Islet of Langerhans (tissue), 1 donor: ENCODE measurements around the gene LDHAL6B.
A peak's percentile ranks its signal among the peaks of the same experiment; 100 is the strongest.

Experiments
- FAIRE-seq: peaks from one replicate; lab custom pipeline; 2011; peaks lifted over from hg19 to GRCh38; lab: Jason Lieb, UNC

Gene LDHAL6B

GRCh38 chr15:59218710-59219109 lies 12.1 kb downstream of the LDHAL6B start:
- no peak for FAIRE-seq

DNA sequence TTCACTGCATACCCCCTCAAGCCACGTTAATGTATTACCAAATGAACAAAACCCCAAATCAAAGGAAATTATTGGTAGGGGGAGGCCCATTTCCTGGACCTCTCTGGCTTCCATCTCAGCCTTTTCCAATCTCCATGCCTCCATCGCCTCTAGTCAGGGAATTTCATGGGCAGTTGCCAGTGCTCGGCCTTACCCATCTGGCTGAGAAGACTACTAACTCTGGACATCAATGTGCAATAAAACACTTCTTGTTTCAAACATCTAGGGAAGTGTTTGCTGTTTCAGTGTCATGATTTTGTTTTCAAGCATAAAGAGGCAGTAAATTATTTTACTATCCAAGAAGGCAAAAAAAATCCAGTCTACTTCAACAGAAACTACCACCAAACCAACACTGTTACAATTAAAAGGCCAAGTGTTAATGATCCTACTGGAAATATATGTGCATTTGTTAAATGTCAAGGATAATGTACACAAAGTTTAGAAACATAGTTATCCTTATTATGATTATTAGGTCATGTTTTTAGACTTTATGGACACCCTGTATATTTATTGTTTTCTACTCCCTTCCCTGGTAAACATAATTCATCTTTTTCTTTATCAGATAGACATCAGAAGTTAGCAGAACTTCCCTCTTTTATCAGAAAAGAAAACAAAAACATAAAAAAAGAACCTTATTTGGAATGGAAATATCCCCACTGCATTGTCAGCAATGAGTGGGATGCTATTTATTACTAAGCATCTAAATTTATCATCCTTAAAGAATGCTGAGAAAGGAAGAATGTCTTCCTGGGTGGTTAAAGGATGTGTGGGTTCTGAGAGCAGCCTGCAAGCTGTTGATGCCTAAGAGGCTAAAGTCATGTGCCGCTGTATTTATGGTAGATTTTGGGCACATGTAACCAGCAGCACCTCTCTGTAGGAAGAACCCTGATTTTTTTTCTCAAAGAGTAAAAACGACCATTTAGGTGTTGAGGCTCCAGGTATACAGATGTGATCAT lies 15.2 kb downstream of the LDHAL6B start:
- no peak for FAIRE-seq

- FAIRE-seq: no peak
These were observed 16.4 kb downstream of the LDHAL6B start for GRCh38 chr15:59222906-59223550.

DNA sequence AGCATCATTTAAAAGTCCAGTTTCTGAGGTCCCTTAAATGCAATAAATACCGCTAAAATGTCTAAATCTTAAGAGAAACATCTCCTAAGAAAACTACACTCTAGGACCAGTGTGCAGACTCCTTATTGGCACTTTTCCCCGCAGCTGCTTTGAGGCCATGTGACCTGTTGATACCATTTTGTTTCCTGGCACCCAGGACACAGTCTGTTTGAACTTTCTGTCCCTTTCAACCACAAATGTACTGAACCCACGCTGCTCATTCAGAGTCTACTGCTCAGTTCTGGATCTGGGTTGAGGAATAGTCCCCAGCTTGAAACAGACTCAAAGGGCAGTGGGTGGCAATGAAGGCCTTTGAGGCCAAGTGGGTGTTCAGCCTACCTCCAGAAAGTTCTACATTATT lies 17.1 kb downstream of the LDHAL6B start:
- no peak for FAIRE-seq

- no peak for FAIRE-seq
These were observed 17.8 kb downstream of the LDHAL6B start for GRCh38 chr15:59224474-59224873.

- no peak for FAIRE-seq
These were observed 20.4 kb downstream of the LDHAL6B start for GRCh38 chr15:59227021-59227420.

- no peak for FAIRE-seq
These were observed 22.4 kb downstream of the LDHAL6B start for GRCh38 chr15:59229015-59229414.

DNA sequence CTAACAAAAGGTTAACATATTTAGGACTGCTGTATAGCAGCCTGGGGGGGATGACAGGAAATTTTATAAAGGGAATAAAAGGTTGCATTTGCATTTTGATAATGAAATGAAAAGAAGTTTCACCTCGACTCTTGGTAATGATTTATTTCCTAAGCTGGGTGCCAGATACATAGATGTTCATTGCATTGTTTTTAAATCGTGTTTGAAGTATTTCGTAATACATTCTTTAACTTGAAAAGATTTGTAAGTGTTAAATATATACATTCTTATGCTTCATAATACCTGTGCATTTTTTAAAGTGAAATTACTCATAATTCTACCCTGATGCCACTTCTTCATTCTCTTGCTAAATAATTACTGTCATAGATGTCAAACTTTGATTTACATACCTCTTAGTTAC lies 22.8 kb downstream of the LDHAL6B start:
- FAIRE-seq: no peak

DNA sequence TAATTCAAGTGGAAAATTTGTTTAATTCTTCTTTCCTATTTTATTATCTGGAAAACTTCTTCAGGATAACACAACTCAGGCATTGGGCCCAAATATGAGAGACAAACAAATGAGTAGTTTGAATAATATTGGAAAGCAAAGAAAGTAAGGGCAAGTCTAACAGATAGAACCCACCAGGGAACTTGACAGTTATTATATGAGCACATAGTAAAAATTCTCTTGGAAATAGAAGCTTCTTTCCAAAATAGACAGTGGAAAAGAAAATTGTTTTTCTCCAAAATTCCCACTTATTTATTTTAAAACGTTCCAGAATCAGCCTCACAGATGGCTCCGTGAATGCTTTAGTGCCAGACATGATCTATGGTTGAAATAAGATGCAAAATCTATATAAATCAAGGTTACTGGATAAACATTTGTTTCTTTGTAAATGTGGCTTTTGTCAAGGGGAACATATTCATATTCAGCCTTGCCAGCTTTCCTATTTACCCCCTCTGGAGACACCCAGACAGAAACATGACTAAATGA lies 23.9 kb downstream of the LDHAL6B start:
- no peak for FAIRE-seq

- FAIRE-seq: no peak
These were observed 25.8 kb downstream of the LDHAL6B start for GRCh38 chr15:59232476-59232875.

DNA sequence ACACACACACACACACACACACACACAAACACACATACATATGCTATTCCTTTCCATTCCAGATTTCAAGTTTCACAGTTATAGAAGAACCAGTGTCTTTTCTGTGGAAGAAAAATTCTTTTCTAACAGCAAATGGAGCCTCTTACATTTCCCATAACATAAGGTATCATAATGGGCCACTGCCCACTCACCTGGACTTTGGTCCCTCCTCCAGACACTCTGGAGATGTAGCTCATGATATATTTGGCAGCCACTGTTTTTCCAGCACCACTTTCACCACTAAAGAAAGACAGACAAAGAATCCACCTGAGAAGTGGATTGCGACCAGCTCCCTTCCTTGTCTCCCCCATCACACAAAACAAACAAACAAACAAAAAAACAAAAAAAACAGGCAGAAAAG lies 29.8 kb downstream of the LDHAL6B start:
- FAIRE-seq: no peak

GRCh38 chr15:59237119-59237855 lies 30.6 kb downstream of the LDHAL6B start:
- no peak for FAIRE-seq

GRCh38 chr15:59237924-59238331 lies 31.3 kb downstream of the LDHAL6B start:
- no peak for FAIRE-seq

GRCh38 chr15:59240036-59240435 lies 33.4 kb downstream of the LDHAL6B start:
- FAIRE-seq: no peak

DNA sequence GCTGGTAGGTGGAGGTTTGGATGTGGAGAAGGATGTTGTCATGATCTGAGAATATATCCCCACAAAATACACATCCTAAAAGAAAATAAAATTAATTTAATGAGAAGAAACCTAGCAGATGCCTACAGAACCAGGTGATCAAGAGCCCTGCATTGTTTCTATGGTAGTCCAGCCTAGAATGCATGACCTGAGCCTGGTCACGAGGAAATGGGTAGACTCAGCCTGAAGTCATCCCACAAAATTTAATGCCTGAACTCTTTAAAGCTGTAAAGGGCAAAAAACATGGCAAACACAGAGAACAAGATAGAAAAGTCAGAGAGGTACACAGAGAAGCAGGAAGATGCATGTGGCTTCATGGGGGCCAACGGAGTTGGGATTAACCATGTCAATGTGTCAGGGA lies 36.0 kb downstream of the LDHAL6B start:
- no peak for FAIRE-seq

DNA sequence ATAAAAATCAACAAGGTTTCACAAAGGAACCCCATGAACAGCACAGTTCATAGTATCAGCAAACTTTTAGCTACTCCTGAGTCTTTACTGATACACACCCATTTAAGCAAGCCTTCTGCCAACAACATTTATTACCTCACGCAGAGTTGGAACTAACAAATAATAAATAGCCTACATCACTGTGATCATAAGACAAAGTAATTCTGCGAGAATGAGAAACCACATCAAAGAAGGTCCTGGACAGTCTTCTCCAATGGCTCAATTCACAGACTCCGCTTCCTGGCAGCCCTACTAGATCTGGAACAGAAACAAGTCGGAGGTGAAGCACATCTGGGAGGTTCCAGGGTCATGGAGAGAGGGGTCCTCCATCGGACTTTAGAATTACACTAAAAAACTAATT lies 37.0 kb downstream of the LDHAL6B start:
- no peak for FAIRE-seq

DNA sequence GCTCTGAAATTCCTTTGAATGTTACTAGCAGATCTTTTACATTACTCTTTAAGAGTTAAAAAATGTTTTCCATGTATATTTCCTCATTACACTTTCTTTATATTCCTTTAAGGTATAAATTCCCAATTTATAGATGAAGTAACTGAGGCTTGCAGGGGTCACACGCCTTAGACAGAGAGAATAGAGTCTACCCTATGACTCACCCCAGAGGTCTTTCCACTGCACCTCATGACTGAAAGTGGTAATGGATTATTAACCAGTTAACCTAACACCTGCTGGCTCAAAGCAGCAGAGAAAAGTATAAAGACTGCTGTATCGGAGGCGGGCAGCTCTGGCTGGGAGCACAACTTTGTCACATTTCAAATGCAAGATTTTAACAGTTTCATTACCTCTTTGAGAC lies 37.7 kb downstream of the LDHAL6B start:
- FAIRE-seq: no peak

GRCh38 chr15:59245559-59245958 lies 38.9 kb downstream of the LDHAL6B start:
- no peak for FAIRE-seq

DNA sequence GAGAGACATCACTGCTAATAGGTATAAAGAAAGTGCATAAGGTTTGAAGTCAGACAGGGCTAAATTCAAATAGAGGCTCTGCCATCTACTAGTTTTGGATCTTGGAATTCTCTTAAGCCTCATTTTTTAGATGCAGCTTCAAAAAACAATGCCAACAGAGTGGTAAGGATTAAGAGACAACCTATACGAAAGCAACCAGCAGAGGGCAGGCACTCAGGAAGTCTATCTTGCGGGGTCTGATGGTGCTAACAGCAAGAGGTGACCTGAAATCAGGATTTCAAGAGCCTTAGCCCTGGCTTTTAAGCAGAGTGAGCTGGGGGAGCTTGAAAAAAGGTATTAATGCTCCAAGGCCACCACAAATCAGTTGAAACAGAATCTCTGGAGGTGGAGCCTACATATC lies 40.7 kb downstream of the LDHAL6B start:
- FAIRE-seq: peak; percentile 83

GRCh38 chr15:59249816-59250215 lies 43.2 kb downstream of the LDHAL6B start:
- FAIRE-seq: no peak

- FAIRE-seq: no peak
These were observed 43.6 kb downstream of the LDHAL6B start for GRCh38 chr15:59250249-59250648.

- peak; percentile 51 for FAIRE-seq
These were observed 44.6 kb downstream of the LDHAL6B start for GRCh38 chr15:59251001-59251845.
